Erythroblast (primary cell): Measurements from ENCODE around the gene CEP164.

Experiments used
- GATA1 ChIP-seq: IDR thresholded peaks from 2 replicates; pipeline ENCODE4 v1.6.1; 2011; ENCODE audit warnings: low read depth, mild to moderate bottlenecking, control low read depth, low read length, moderate library complexity
- POLR2A ChIP-seq: IDR thresholded peaks from 2 replicates; pipeline ENCODE4 v1.6.1; 2011; ENCODE audit warnings: mild to moderate bottlenecking, low read length

- TF ChIP-seq POLR2A: no peak
- TF ChIP-seq GATA1: no peak
Measured at GRCh38 chr11:117309310-117309709, 18.3 kb upstream of the CEP164 start.
